HG03521 (cell line): Measurements from ENCODE around the gene ZNF473.

Experiments
- ATAC-seq: cut with Tn5 transposase; IDR thresholded peaks from one replicate; pipeline ENCODE4 v1.9.1; 2021; ENCODE audit warnings: mild to moderate bottlenecking, moderate library complexity; ENCODE audit not compliant: unreplicated experiment

The ZNF473 gene

DNA sequence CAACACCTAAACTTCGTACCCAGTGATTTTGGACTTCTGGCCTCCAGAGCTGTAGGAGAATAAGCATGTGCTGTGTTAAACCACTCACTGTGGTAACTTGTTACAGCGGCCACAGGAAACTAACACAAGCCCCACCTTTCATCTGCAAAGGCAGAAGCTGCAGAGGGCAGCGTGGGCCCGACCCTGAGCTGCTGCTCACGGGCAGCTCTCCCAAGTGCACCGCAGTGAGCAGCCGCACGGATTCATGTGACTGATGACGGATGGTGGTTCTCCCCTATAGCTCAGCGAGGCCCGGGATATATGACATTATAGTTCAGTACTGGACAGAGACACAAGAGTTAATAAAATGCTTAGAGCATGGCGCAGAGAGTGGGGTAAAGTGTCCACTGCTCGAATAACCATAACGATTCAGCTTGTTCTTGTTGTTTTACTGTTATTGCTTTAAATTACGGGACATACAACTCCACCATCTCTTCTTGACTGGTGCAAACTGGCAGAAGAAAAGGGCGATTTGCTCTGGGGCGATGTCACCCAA is 22.5 kb upstream of the ZNF473 start:
- ATAC-seq = no peak

GRCh38 chr19:50003810-50004419 is 21.9 kb upstream of the ZNF473 start:
- ATAC-seq = no peak

- no peak for ATAC-seq
These were observed 20.4 kb upstream of the ZNF473 start for GRCh38 chr19:50005428-50005827.

DNA sequence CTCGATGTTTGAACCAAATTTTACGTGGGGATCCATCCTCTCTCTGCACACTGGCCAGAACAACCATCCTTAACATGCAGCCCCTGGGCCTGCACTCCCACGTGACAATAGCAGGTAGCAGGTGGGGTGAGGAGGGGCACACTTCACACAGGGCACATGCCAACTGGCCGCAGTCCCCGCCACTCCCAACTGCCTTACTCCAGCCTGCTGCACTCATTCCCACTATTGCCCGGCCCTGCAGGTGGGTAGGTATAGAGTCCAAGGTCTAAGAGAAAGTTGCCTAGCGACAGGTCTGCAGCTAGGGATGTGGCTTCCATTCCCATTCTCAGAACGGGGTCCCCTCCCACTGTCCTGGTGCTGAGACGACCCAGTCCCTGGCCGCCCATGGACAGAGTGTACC is 18.6 kb upstream of the ZNF473 start:
- ATAC-seq = no peak

- ATAC-seq = no peak
These were observed 17.9 kb upstream of the ZNF473 start for GRCh38 chr19:50007947-50008346.

DNA sequence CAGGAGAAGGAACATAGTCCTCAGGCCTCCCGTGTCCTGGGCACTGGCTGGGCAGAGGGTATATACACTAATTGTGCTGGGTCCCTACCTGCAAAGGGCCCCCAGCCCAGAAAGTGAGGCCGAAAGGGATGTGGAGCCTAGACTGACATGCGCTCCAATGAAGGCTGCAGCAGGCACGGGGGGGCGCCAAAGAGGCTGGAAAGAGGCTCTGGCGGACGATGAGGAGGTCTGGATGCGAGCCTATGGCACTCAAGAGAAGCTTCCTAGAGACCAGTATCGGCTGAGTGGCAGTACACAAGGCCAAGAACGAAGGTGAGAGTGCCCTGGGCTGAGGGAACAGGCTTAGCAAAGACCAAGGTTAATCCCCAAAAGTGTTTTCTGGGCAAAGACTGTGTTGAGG is 17.3 kb upstream of the ZNF473 start:
- ATAC-seq = no peak

DNA sequence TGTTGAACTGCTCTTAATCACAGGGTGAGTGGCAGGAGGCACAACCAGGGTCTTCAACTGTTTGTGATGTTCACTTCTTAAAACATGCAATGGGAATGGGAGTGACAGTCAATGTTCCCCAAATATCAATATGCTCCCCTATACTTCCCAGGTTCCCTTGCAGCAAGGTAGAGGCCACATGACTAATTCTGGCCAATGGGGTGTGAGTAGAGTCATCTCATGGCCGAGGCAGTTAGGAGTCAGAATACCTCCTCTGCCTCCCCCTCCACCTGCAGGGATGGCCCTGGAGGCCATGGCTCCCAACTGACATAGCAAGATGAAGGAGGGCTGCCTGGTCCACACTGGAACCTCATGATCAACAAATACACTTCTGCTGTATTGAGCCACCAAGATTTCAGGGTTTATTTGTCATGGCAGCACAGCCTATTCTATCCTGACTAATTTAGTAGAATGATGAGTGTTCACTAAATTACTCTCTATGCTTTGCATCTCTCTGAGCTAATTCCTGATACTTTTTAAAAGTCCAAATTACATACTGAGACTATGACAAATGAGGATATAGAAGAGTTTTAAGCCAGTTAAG is 9.5 kb upstream of the ZNF473 start:
- no peak for ATAC-seq

GRCh38 chr19:50020481-50020880 is 5.3 kb upstream of the ZNF473 start:
- no peak for ATAC-seq

DNA sequence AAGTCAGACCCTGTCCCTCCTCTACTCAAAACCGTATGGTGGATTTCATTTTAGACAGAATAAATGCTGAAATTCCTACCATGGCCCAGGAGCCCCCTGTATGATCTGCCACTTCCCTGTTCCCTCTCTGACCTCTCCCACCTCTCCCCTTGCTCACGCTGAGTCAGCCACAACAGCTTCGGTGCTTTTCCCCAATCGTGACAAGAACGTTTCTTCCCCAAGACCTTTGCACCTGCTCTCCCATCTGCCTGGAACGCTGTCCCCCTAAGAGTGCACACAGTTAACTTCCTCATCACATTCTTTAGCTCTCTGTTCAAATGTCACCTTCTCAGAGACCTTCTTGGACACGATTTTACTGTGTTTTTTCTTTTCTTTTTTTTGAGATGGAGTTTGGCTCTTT is 3.0 kb upstream of the ZNF473 start:
- no peak for ATAC-seq

- no peak for ATAC-seq
These were observed 1.1 kb upstream of the ZNF473 start for GRCh38 chr19:50024719-50025021.

DNA sequence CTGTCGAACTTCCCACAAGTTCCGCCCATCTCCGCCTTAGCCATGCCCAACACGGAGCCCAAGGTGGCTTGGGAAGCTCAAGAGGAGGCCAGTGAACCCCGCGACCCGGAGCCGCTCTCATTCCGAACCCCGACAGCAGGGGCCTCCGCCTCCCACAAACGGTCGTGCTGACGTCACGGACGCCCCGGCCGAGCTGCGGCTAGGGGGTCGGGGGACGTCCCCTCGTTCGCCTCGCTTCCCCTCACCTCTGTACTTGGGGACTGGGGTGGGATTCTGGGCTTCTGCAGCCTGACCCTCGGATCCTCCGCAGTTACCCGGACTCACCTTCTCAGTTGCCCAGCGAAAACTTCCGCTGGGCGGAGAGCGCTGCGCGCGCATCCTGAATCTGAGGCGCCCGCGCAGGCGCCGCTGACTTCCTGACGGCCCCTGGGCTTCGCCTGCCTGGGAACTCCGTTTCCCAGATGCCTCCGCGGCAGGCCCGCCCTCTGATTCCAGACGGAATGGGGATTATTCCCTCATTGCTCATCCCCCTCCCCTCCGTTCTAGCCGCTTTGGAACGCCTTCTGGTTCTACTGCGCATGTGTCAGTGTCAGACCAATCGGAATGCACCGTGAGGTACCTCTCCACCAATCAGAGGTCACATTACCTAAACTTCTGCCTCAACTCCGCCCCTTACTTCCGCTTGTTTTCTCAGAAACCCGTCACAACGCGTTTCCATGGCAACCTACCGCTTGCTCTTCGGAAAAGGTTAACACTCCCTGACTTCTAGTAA is 597 bp upstream of the ZNF473 start, which contains the start of gene VRK3:
VRK3 (minus strand) TSS at position 351 of the 772 bp plus-strand sequence. CDS start 9,210 bp downstream, outside the sequence.
- ATAC-seq = peak; percentile 81

DNA sequence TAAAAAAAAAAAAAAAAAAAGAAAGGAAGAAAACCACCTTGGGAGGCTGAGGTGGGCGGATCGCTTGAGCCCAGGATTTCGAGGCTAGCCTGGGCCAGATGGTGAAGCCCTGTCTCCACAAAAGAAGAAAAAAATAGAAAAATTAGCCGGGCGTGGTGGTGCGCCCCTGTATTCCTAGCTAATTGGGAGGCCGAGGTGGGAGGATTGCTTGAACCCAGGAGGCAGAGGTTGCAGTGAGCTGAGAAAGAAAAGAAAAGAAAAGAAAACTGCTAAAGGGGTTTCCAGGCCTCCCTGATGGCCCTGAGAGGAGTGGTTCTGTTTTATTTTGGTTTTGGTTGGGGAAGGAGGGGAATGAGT is 723 bp downstream of the ZNF473 start:
- ATAC-seq = no peak

DNA sequence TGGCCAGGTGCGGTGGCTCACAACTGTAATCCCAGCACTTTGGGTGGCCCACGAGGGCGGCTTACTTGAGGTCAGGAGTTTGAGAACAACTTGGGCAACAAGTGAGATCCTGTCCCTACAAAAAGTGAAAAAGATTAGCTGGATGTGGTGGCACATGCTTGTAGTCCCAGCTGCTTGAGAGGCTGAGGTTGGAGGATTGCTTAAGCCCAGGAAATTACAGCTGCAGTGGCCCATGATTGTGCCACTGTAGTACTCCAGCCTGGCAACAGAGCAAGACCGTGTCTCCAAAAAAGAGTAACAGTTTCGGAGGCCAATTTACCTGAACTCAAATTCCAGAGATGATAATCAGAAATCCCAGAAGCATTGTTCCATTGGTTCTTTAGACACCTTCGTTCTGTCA is 4.4 kb downstream of the ZNF473 start:
- no peak for ATAC-seq

- ATAC-seq = no peak
These were observed 5.1 kb downstream of the ZNF473 start for GRCh38 chr19:50030937-50031336.

DNA sequence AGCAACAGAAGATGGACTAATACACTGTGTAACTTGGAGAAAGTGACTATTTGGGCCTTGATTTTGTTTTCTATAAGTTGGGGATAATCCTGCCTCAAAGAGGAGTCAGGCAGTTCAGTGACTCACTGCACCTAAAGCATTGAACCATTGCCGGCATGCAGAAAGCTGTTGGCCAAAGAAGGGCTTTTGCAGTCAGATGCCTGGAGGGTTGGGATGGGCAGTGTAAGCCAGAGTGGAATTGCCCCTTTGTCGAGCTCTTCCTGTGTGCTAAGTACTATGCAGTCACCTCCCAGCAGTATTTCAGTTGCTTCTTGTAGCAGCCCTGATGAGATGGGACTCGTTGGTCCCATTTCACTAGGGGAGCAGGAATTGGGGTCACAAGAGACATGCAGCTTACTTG is 11.1 kb downstream of the ZNF473 start:
- ATAC-seq = no peak

- no peak for ATAC-seq
These were observed 14.2 kb downstream of the ZNF473 start for GRCh38 chr19:50039968-50040367.

DNA sequence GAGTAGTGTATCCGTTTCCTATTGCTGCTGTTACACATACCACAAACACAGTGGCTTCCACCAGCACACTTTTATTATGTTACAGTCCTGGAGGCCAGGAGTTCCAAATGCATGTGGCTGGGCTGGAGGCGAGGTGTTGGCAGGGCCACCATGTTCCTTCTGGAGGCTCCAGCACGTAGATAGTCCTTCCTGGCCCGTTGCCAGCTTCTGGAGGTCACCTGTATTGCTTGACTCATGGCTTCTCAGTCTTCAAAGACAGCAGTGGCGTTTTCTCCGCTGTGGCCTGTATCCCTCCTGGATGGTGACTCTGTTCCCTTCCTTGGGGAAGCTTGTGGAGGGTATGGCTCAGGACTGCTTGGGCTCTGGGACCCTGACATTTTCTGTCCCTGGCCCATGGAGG is 15.2 kb downstream of the ZNF473 start:
- no peak for ATAC-seq

DNA sequence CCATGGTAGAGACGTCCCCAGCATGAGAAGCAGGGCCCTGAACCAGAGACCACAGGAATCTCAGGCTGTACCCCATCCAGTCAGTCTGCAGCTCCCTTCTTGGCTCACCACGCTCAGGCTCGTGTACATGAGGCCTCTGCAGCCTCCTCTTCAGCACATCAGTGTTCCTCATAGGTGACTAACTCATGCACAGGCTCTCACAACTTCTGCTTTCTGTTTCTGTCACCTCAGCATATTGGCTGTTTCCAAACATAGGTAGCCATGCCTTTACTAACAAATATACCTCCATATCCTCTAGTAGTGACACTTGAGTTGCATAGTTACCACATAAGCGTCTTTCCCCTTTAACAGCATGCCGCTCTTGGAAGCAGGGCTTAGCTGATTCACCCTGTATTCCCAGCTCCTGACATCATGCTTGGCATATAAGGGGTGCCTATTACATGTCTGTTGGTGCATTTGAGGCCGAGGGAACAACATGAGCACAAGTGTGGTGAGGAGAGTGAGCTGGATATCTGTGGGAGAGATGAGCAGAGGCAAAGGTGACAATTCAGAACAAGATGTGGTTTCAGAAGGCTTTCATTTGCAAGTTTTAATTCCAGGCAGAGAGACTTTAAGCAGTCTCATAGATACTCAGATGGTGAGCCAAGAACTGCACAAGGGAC is 16.7 kb downstream of the ZNF473 start:
- ATAC-seq = no peak

DNA sequence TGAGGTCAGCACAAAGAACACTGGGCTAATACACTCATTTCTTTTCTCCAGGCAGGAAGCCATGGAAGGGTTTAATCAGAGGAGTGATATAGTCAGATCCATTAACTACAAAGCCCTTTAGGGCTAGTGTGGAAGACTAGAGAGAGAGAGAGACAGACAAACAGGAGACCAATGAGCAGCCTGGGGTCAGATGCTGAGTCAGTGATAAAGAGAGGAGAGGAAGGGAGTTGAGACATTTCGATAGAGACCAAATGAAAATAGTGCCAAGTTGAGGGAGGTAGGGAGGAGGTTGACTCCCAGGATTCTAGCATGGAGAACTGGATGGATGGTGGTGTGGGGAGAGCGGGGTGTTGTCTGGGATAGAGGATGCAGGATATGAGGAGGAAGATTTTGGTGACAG is 18.2 kb downstream of the ZNF473 start:
- no peak for ATAC-seq

- no peak for ATAC-seq
These were observed 19.1 kb downstream of the ZNF473 start for GRCh38 chr19:50044922-50045321.

DNA sequence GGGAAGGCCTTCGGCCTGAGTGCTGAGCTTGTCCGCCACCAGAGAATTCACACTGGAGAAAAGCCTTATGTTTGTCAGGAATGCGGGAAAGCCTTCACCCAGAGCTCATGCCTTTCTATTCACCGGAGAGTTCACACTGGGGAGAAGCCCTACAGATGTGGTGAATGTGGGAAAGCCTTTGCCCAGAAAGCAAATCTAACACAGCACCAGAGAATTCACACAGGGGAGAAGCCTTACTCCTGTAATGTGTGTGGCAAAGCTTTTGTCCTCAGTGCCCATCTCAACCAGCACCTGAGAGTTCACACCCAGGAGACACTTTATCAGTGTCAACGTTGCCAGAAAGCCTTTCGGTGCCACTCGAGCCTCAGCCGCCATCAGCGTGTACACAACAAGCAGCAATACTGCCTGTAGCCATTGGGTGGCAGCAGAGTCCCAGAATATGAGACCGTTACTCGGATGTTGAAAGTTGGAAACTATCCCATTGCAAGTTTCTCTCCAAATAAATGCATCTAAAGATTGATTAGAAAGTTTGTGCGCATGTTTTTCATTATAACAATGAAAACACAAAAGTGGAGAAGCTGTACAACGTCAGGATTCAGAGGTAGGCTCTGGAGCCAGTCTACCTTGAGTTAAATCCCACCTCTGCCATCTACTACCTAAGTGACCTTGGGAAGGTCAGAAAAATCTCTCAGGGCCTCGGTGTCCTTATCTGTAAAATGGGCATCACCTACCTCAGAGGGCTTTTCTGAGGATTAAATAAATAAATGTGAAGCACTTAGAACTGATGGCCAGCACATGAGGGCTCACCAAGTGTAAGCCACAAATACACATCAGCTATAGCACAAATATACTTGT is 21.1 kb downstream of the ZNF473 start:
- ATAC-seq = no peak
